Forelimb muscle (tissue), 1 donor: Measurements from ENCODE around the gene USP17L12. TPM values are rescaled to one million over a fixed set of nuclear protein-coding genes. Genes with fewer than 3 reads are reported as not detected.
"Not testable (repeated sequence)": the region's sequence is repeated elsewhere in the genome, so short reads cannot be mapped to it uniquely, and the experiment has no call there.

Source experiments
- DNase-seq: peaks from one replicate; pipeline ENCODE4 v3.0.0-alpha.2; 2013; ENCODE audit warnings: low read depth
- polyA plus RNA-seq: library from polyadenylated mRNA; unstranded; fragments of 120-200 nt; gene quantifications from one replicate; pipeline ENCODE4 v1.2.1, GENCODE V29; 2013; ENCODE audit not compliant: insufficient read length

The USP17L12 gene, protein sequence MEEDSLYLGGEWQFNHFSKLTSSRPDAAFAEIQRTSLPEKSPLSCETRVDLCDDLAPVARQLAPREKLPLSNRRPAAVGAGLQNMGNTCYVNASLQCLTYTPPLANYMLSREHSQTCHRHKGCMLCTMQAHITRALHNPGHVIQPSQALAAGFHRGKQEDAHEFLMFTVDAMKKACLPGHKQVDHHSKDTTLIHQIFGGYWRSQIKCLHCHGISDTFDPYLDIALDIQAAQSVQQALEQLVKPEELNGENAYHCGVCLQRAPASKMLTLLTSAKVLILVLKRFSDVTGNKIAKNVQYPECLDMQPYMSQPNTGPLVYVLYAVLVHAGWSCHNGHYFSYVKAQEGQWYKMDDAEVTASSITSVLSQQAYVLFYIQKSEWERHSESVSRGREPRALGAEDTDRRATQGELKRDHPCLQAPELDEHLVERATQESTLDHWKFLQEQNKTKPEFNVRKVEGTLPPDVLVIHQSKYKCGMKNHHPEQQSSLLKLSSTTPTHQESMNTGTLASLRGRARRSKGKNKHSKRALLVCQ
- polyA plus RNA-seq, result not detected

DNA sequence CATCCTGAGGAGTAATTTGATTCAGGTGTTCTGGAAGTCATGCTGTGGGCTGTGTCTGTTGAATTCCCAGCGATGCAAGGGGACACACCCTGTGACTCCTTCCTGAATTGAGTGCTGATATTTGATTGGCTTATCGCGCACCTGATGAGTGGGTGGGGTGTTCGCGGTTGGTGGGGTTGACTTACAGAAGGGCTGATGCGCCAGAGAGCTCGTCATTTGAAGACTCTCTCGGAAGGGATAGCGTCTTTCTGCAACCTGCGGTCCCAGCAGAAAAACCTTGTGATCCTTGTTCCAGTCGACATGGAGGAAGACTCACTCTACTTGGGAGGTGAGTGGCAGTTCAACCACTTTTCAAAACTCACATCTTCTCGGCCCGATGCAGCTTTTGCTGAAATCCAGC is at the start of gene USP17L12:
USP17L12 (plus strand) TSS at position 301 of the 400 bp plus-strand sequence; CDS start at position 301, 0 bp downstream.
- not testable (repeated sequence) for DNase-seq

DNA sequence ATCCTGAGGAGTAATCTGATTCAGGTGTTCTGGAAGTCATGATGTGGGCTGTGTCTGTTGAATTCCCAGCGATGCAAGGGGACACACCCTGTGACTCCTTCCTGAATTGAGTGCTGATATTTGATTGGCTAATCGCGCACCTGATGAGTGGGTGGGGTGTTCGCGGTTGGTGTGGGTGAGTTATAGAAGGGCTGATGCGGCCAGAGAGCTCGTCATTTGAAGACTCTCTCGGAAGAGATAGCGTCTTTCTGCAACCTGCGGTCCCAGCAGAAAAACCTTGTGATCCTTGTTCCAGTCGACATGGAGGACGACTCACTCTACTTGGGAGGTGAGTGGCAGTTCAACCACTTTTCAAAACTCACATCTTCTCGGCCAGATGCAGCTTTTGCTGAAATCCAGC is 9.6 kb upstream of the USP17L12 start, which contains the start of gene USP17L10:
USP17L10 (plus strand) TSS at position 301 of the 400 bp plus-strand sequence; CDS start at position 301, 0 bp downstream.
- DNase-seq, result not testable (repeated sequence)

DNA sequence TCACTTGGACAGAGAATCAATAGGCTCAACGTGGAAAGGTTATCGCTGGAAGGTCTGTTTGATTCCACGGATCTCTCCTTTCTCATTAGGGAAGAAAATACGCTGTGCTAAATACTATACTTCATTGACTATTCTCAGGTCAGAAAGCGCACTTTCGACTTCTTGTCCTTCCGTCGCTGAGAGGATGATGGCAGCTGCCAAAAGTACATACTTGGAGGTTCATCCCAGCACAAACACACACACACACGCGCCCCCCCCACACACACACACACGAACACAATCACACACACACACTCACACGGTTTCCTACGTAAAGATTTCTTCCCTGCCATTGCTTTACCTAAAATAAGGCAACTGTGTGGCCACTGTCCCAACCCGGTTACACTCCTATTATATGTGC is 5.3 kb upstream of the USP17L12 start:
- not testable (repeated sequence) for DNase-seq

DNA sequence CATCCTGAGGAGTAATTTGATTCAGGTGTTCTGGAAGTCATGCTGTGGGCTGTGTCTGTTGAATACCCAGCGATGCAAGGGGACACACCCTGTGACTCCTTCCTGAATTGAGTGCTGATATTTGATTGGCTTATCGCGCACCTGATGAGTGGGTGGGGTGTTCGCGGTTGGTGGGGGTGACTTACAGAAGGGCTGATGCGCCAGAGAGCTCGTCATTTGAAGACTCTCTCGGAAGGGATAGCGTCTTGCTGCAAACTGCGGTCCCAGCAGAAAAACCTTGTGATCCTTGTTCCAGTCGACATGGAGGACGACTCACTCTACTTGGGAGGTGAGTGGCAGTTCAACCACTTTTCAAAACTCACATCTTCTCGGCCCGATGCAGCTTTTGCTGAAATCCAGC is 4.8 kb upstream of the USP17L12 start, which contains the start of gene USP17L11:
USP17L11 (plus strand) TSS at position 301 of the 400 bp plus-strand sequence; CDS start at position 301, 0 bp downstream.
- DNase-seq, result not testable (repeated sequence)

DNA sequence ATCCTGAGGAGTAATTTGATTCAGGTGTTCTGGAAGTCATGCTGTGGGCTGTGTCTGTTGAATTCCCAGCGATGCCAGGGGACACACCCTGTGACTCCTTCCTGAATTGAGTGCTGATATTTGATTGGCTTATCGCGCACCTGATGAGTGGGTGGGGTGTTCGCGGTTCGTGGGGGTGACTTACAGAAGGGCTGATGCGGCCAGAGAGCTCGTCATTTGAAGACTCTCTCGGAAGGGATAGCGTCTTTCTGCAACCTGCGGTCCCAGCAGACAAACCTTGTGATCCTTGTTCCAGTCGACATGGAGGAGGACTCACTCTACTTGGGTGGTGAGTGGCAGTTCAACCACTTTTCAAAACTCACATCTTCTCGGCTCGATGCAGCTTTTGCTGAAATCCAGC is 4.6 kb downstream of the USP17L12 start, which contains the start of gene USP17L13:
USP17L13 (plus strand) TSS at position 301 of the 400 bp plus-strand sequence; CDS start at position 301, 0 bp downstream.
- not testable (repeated sequence) for DNase-seq

DNA sequence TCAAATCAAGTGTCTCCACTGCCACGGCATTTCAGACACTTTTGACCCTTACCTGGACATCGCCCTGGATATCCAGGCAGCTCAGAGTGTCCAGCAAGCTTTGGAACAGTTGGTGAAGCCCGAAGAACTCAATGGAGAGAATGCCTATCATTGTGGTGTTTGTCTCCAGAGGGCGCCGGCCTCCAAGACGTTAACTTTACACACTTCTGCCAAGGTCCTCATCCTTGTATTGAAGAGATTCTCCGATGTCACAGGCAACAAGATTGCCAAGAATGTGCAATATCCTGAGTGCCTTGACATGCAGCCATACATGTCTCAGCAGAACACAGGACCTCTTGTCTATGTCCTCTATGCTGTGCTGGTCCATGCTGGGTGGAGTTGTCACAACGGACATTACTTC is 10.3 kb downstream of the USP17L12 start:
- not testable (repeated sequence) for DNase-seq

DNA sequence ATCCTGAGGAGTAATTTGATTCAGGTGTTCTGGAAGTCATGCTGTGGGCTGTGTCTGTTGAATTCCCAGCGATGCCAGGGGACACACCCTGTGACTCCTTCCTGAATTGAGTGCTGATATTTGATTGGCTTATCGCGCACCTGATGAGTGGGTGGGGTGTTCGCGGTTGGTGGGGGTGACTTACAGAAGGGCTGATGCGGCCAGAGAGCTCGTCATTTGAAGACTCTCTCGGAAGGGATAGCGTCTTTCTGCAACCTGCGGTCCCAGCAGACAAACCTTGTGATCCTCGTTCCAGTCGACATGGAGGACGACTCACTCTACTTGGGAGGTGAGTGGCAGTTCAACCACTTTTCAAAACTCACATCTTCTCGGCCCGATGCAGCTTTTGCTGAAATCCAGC is 14.1 kb downstream of the USP17L12 start, which contains the start of gene USP17L15:
USP17L15 (plus strand) TSS at position 301 of the 400 bp plus-strand sequence; CDS start at position 301, 0 bp downstream.
- DNase-seq, result not testable (repeated sequence)

DNA sequence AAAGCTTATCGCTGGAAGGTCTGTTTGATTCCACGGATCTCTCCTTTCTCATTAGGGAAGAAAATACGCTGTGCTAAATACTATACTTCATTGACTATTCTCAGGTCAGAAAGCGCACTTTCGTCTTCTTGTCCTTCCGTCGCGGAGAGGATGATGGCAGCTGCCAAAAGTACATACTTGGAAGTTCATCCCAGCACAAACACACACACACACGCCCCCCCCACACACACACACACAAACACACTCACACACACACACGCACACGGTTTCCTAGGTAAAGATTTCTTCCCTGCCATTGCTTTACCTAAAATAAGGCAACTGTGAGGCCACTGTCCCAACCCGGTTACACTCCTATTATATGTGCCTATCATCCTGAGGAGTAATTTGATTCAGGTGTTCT is 18.5 kb downstream of the USP17L12 start:
- DNase-seq, result not testable (repeated sequence)

DNA sequence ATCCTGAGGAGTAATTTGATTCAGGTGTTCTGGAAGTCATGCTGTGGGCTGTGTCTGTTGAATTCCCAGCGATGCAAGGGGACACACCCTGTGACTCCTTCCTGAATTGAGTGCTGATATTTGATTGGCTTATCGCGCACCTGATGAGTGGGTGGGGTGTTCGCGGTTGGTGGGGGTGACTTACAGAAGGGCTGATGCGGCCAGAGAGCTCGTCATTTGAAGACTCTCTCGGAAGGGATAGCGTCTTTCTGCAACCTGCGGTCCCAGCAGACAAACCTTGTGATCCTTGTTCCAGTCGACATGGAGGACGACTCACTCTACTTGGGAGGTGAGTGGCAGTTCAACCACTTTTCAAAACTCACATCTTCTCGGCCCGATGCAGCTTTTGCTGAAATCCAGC is 23.6 kb downstream of the USP17L12 start, which contains the start of gene USP17L17:
USP17L17 (plus strand) TSS at position 301 of the 400 bp plus-strand sequence; CDS start at position 301, 0 bp downstream.
- not testable (repeated sequence) for DNase-seq

DNA sequence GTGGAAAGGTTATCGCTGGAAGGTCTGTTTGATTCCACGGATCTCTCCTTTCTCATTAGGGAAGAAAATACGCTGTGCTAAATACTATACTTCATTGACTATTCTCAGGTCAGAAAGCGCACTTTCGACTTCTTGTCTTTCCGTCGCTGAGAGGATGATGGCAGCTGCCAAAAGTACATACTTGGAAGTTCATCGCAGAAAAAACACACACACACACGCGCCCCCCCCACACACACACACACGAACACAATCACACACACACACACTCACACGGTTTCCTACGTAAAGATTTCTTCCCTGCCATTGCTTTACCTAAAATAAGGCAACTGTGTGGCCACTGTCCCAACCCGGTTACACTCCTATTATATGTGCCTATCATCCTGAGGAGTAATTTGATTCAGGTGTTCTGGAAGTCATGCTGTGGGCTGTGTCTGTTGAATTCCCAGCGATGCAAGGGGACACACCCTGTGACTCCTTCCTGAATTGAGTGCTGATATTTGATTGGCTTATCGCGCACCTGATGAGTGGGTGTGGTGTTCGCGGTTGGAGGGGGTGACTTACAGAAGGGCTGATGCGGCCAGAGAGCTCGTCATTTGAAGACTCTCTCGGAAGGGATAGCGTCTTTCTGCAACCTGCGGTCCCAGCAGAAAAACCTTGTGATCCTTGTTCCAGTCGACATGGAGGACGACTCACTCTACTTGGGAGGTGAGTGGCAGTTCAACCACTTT is 28.2 kb downstream of the USP17L12 start, which contains the start of gene USP17L18:
USP17L18 (plus strand) TSS at position 678 of the 728 bp plus-strand sequence; CDS start at position 678, 0 bp downstream.
- not testable (repeated sequence) for DNase-seq

DNA sequence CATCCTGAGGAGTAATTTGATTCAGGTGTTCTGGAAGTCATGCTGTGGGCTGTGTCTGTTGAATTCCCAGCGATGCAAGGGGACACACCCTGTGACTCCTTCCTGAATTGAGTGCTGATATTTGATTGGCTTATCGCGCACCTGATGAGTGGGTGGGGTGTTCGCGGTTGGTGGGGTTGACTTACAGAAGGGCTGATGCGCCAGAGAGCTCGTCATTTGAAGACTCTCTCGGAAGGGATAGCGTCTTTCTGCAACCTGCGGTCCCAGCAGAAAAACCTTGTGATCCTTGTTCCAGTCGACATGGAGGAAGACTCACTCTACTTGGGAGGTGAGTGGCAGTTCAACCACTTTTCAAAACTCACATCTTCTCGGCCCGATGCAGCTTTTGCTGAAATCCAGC is 33.1 kb downstream of the USP17L12 start, which contains the start of gene USP17L19:
USP17L19 (plus strand) TSS at position 301 of the 400 bp plus-strand sequence; CDS start at position 301, 0 bp downstream.
- not testable (repeated sequence) for DNase-seq

DNA sequence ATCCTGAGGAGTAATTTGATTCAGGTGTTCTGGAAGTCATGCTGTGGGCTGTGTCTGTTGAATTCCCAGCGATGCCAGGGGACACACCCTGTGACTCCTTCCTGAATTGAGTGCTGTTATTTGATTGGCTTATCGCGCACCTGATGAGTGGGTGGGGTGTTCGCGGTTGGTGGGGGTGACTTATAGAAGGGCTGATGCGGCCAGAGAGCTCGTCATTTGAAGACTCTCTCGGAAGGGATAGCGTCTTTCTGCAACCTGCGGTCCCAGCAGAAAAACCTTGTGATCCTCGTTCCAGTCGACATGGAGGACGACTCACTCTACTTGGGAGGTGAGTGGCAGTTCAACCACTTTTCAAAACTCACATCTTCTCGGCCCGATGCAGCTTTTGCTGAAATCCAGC is 37.9 kb downstream of the USP17L12 start, which contains the start of gene USP17L20:
USP17L20 (plus strand) TSS at position 301 of the 400 bp plus-strand sequence; CDS start at position 301, 0 bp downstream.
- DNase-seq, result not testable (repeated sequence)

DNA sequence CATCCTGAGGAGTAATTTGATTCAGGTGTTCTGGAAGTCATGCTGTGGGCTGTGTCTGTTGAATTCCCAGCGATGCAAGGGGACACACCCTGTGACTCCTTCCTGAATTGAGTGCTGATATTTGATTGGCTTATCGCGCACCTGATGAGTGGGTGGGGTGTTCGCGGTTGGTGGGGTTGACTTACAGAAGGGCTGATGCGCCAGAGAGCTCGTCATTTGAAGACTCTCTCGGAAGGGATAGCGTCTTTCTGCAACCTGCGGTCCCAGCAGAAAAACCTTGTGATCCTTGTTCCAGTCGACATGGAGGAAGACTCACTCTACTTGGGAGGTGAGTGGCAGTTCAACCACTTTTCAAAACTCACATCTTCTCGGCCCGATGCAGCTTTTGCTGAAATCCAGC is 42.6 kb downstream of the USP17L12 start, which contains the start of gene USP17L21:
USP17L21 (plus strand) TSS at position 301 of the 400 bp plus-strand sequence; CDS start at position 301, 0 bp downstream.
- not testable (repeated sequence) for DNase-seq

DNA sequence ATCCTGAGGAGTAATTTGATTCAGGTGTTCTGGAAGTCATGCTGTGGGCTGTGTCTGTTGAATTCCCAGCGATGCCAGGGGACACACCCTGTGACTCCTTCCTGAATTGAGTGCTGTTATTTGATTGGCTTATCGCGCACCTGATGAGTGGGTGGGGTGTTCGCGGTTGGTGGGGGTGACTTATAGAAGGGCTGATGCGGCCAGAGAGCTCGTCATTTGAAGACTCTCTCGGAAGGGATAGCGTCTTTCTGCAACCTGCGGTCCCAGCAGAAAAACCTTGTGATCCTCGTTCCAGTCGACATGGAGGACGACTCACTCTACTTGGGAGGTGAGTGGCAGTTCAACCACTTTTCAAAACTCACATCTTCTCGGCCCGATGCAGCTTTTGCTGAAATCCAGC is 47.4 kb downstream of the USP17L12 start, which contains the start of gene USP17L22:
USP17L22 (plus strand) TSS at position 301 of the 400 bp plus-strand sequence; CDS start at position 301, 0 bp downstream.
- not testable (repeated sequence) for DNase-seq

Other genes starting within 250 kb of the USP17L12 start
- gene FAM90A26, start 49.7 kb upstream of the USP17L12 start, polyA plus RNA-seq, result 0.06 TPM
- gene USP17L10, start 9.5 kb upstream of the USP17L12 start, polyA plus RNA-seq, result not detected
- not detected for gene USP17L11, start 4.7 kb upstream of the USP17L12 start, polyA plus RNA-seq
- not detected for gene USP17L13, start 4.7 kb downstream of the USP17L12 start, polyA plus RNA-seq
- not detected for gene USP17L15, start 14.2 kb downstream of the USP17L12 start, polyA plus RNA-seq
- gene USP17L17, start 23.7 kb downstream of the USP17L12 start, polyA plus RNA-seq, result not detected
- gene USP17L18, start 28.5 kb downstream of the USP17L12 start, polyA plus RNA-seq, result not detected
- gene USP17L19, start 33.2 kb downstream of the USP17L12 start, polyA plus RNA-seq, result not detected
- gene USP17L20, start 38.0 kb downstream of the USP17L12 start, polyA plus RNA-seq, result not detected
- gene USP17L21, start 42.7 kb downstream of the USP17L12 start, polyA plus RNA-seq, result not detected
- gene USP17L22, start 47.5 kb downstream of the USP17L12 start, polyA plus RNA-seq, result not detected
- gene USP17L24, start 105.0 kb downstream of the USP17L12 start, polyA plus RNA-seq, result not detected
- not detected for gene USP17L25, start 109.8 kb downstream of the USP17L12 start, polyA plus RNA-seq
- not detected for gene USP17L26, start 114.5 kb downstream of the USP17L12 start, polyA plus RNA-seq
- not detected for gene USP17L5, start 119.3 kb downstream of the USP17L12 start, polyA plus RNA-seq
- not detected for gene USP17L27, start 124.0 kb downstream of the USP17L12 start, polyA plus RNA-seq
- gene USP17L28, start 128.7 kb downstream of the USP17L12 start, polyA plus RNA-seq, result not detected
- not detected for gene USP17L29, start 133.5 kb downstream of the USP17L12 start, polyA plus RNA-seq
- gene USP17L30, start 143.0 kb downstream of the USP17L12 start, polyA plus RNA-seq, result not detected
- gene DEFB131A, start 224.3 kb downstream of the USP17L12 start, polyA plus RNA-seq, result not detected